ENCODE data around the gene ST6GAL1.

Gene ST6GAL1

DNA sequence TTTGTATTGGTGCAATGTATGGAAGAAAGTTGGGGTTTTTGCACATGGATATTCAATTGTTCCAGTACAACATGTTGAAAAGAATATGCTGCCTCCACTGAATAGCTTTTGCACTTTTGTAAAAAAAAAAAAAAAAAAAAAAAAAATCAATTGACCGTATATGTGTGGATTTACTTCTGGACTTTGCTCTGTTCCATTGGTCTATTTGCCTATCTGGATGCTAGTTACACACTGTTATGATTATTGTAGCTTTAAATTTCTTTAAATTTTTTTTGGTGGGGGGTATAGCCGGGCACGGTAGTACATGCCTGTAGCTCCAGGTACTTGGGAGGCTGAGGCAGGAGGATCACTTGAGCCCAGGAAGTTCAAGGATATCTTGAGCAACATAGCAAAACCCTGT is 156.5 kb downstream of the ST6GAL1 start:
- H3K9ac ChIP-seq (ENCODE audit: low read depth, low read length), result no peak overlapping the region
- H3K27ac ChIP-seq (ENCODE audit: low read depth, low read length), result no peak overlapping the region
- H3K36me3 ChIP-seq (ENCODE audit: insufficient read depth, low read length), result no peaks in the 10 kb centered on the region
- WGBS, result 95% methylated on average over 3 of the region's 3 CpGs
- no peaks in the 10 kb centered on the region for H3K27me3 ChIP-seq (ENCODE audit: insufficient read depth, low read length)
- peaks cover 22% of the 10 kb centered on the region; the same call in 1 of the 2 replicates for H3K9me3 ChIP-seq (ENCODE audit: insufficient read depth, low read depth, low read length)
- no peak overlapping the region for H3K4me3 ChIP-seq (ENCODE audit: low read length)
- peaks cover 9% of the 10 kb centered on the region for H3K4me1 ChIP-seq (ENCODE audit: insufficient read depth, low read length)

GRCh38 chr3:187088701-187089100 is 158.4 kb downstream of the ST6GAL1 start:
- H3K4me3 ChIP-seq (ENCODE audit: low read length), result no peak overlapping the region
- H3K9me3 ChIP-seq (ENCODE audit: insufficient read depth, low read depth, low read length), result peaks cover 22% of the 10 kb centered on the region; the same call in 1 of the 2 replicates
- no peaks in the 10 kb centered on the region for H3K36me3 ChIP-seq (ENCODE audit: insufficient read depth, low read length)
- H3K9ac ChIP-seq (ENCODE audit: low read depth, low read length), result no peak overlapping the region
- no peak overlapping the region for H3K27ac ChIP-seq (ENCODE audit: low read depth, low read length)
- no peaks in the 10 kb centered on the region for H3K27me3 ChIP-seq (ENCODE audit: insufficient read depth, low read length)
- peaks cover 9% of the 10 kb centered on the region for H3K4me1 ChIP-seq (ENCODE audit: insufficient read depth, low read length)
- WGBS, result 88% methylated on average over 1 of the region's 1 CpG

DNA sequence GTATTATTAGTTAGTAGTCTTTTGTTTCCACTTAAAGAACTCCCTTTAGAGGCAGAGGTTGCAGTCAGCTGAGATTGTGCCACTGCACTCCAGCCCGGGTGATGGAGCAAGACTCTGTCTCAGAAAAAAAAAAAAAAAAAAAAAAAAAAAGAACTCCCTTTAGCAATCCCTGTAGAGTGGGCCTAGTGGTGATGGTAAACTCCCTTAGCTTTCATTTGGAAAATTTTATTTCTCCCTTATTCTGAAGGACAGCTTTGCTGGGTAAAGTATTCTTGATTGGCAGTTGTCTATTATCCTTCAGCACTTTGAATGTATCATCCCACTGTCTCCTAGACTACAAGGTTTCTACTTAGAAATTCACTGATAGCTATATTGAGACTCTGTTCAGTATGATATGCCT is 163.0 kb downstream of the ST6GAL1 start:
- Histone ChIP-seq H3K4me3 (ENCODE audit: low read length) (no peak overlapping the region), H3K4me1 (ENCODE audit: insufficient read depth, low read length) (no peaks in the 10 kb centered on the region), H3K9ac (ENCODE audit: low read depth, low read length) (no peak overlapping the region), H3K27ac (ENCODE audit: low read depth, low read length) (no peak overlapping the region), H3K36me3 (ENCODE audit: insufficient read depth, low read length) (no peaks in the 10 kb centered on the region), H3K27me3 (ENCODE audit: insufficient read depth, low read length) (no peaks in the 10 kb centered on the region), H3K9me3 (ENCODE audit: insufficient read depth, low read depth, low read length) (0 out of 2 replicates have a peak, but pooled peaks cover 3% of the 10 kb centered on the region)
- WGBS, result no CpG with 5 or more reads among the region's 1 CpG

DNA sequence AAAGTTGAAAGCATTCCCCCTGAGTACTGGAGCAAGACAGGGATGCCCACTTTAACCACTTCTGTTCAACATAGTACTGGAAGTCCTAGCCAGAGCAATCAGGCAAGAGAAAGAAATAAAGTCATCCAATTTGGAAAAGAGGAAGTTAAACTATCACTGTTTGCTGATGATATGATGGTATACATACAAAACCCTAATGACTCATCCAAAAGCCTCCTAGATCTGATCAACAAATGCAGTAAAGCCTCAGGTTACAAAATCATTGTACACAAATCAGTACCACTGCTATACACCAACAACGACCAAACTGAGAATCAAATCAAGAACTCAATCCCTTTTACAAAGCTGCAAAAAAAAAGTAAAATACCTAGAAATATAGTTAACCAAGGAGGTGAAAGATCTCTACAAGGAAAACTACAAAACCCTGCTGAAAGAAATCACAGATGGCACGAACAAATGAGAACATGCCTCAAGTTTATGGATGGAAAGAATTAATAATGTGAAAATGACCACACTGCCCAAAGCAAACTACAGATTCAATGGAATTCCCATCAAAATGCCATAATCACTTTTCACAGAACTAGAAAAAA is 168.7 kb downstream of the ST6GAL1 start:
- Histone ChIP-seq H3K9ac (ENCODE audit: low read depth, low read length) (no peak overlapping the region), H3K9me3 (ENCODE audit: insufficient read depth, low read depth, low read length) (no peaks in the 10 kb centered on the region), H3K36me3 (ENCODE audit: insufficient read depth, low read length) (no peaks in the 10 kb centered on the region), H3K4me1 (ENCODE audit: insufficient read depth, low read length) (no peaks in the 10 kb centered on the region), H3K4me3 (ENCODE audit: low read length) (no peak overlapping the region), H3K27me3 (ENCODE audit: insufficient read depth, low read length) (no peaks in the 10 kb centered on the region), H3K27ac (ENCODE audit: low read depth, low read length) (no peak overlapping the region)
- WGBS, result 100% methylated on average over 1 of the region's 2 CpGs

GRCh38 chr3:187101184-187102072 is 171.1 kb downstream of the ST6GAL1 start:
- Histone ChIP-seq H3K27me3 (ENCODE audit: insufficient read depth, low read length) (no peaks in the 10 kb centered on the region), H3K36me3 (ENCODE audit: insufficient read depth, low read length) (no peaks in the 10 kb centered on the region), H3K4me1 (ENCODE audit: insufficient read depth, low read length) (peaks cover 4% of the 10 kb centered on the region; the same call in 1 of the 2 replicates), H3K27ac (ENCODE audit: low read depth, low read length) (no peak overlapping the region), H3K9ac (ENCODE audit: low read depth, low read length) (no peak overlapping the region), H3K9me3 (ENCODE audit: insufficient read depth, low read depth, low read length) (no peaks in the 10 kb centered on the region), H3K4me3 (ENCODE audit: low read length) (no peak overlapping the region)
- WGBS, result 83% methylated on average over 9 of the region's 9 CpGs

DNA sequence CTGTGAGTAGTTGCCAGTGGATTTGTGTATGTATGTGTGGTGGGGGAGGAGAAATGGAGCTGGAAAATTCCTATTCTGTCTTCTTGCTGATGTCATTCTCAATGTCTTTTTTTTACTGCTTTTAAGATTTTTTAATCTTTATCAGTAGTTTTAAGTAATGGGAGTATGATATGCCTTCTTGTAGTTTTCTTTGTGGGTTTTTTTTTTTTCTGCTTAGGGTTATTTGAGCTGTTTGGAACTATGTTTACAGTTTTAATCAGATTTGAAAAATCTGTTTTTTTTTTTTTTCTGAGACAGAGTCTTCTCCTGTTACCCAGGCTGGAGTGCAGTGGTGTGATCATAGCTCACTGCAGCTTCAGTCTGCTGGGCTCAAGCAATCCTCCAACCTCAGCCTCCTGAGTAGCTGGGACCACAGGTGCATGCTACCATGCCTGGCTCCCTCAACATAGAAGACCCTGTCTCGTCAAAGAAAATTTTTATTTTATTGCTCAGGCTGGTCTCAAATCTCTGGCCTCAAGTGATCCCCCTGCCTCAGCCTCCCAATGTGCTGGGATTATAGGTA is 171.8 kb downstream of the ST6GAL1 start:
- H3K27ac ChIP-seq (ENCODE audit: low read depth, low read length), result no peak overlapping the region
- no peaks in the 10 kb centered on the region for H3K9me3 ChIP-seq (ENCODE audit: insufficient read depth, low read depth, low read length)
- peaks cover 4% of the 10 kb centered on the region; the same call in 1 of the 2 replicates for H3K4me1 ChIP-seq (ENCODE audit: insufficient read depth, low read length)
- no peaks in the 10 kb centered on the region for H3K36me3 ChIP-seq (ENCODE audit: insufficient read depth, low read length)
- no peaks in the 10 kb centered on the region for H3K27me3 ChIP-seq (ENCODE audit: insufficient read depth, low read length)
- WGBS, result 69% methylated on average over 1 of the region's 1 CpG
- no peak overlapping the region for H3K9ac ChIP-seq (ENCODE audit: low read depth, low read length)
- H3K4me3 ChIP-seq (ENCODE audit: low read length), result no peak overlapping the region

DNA sequence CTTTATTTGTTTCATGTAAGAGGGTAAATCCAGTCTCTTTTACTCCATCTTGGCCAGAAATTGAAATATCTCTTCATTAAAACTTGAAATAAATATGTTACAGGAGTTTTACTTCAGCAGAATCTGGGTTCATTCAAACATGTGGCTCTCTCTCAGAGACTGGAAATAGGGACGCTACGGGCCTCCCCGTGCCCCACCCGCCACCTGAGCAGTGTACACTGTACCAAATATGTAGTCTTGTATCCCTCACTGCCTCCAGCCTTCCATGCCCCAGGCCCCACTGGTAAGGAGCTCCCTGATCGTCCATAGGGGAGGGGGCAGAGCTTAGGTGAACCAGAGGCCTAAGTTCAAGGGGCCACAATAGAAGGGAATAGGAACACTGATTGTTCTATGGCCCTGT is 172.9 kb downstream of the ST6GAL1 start:
- H3K4me3 ChIP-seq (ENCODE audit: low read length), result no peak overlapping the region
- 94% methylated on average over 5 of the region's 5 CpGs for WGBS

GRCh38 chr3:187104342-187104741 is 174.0 kb downstream of the ST6GAL1 start:
- 94% methylated on average over 7 of the region's 7 CpGs for WGBS
- no peaks in the 10 kb centered on the region for H3K9me3 ChIP-seq (ENCODE audit: insufficient read depth, low read depth, low read length)
- H3K27ac ChIP-seq (ENCODE audit: low read depth, low read length), result no peak overlapping the region
- H3K4me3 ChIP-seq (ENCODE audit: low read length), result no peak overlapping the region
- H3K27me3 ChIP-seq (ENCODE audit: insufficient read depth, low read length), result no peaks in the 10 kb centered on the region
- peaks cover 4% of the 10 kb centered on the region; the same call in 1 of the 2 replicates for H3K4me1 ChIP-seq (ENCODE audit: insufficient read depth, low read length)
- no peak overlapping the region for H3K9ac ChIP-seq (ENCODE audit: low read depth, low read length)
- no peaks in the 10 kb centered on the region for H3K36me3 ChIP-seq (ENCODE audit: insufficient read depth, low read length)

More for the DNA sequence above, 172.9 kb downstream of the ST6GAL1 start:
- no peaks in the 10 kb centered on the region for H3K9me3 ChIP-seq (ENCODE audit: insufficient read depth, low read depth, low read length)
- H3K36me3 ChIP-seq (ENCODE audit: insufficient read depth, low read length), result no peaks in the 10 kb centered on the region
- no peak overlapping the region for H3K9ac ChIP-seq (ENCODE audit: low read depth, low read length)
- H3K4me1 ChIP-seq (ENCODE audit: insufficient read depth, low read length), result peaks cover 4% of the 10 kb centered on the region; the same call in 1 of the 2 replicates
- no peak overlapping the region for H3K27ac ChIP-seq (ENCODE audit: low read depth, low read length)
- no peaks in the 10 kb centered on the region for H3K27me3 ChIP-seq (ENCODE audit: insufficient read depth, low read length)

DNA sequence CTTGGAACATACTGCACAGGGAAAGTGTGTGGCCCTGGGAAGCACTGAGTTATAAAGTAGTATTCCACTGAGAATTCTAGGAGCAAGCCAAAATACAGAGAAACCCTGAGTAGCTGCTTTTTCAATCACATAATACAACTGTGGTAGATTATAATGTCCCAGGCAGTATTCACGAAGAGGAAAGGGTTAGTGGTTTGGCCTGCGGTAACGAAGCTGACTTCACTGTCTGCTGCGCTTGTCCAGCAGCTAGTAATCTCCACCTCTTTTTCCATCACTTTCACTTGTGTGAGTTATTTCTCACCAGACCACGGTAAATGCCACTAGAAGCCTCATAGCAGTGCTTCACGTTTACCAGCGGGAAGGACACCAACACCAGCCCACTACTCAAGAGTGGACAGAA is 174.6 kb downstream of the ST6GAL1 start:
- H3K9ac ChIP-seq (ENCODE audit: low read depth, low read length), result no peak overlapping the region
- H3K4me1 ChIP-seq (ENCODE audit: insufficient read depth, low read length), result peaks cover 4% of the 10 kb centered on the region; the same call in 1 of the 2 replicates
- no peak overlapping the region for H3K4me3 ChIP-seq (ENCODE audit: low read length)
- H3K27ac ChIP-seq (ENCODE audit: low read depth, low read length), result no peak overlapping the region
- H3K27me3 ChIP-seq (ENCODE audit: insufficient read depth, low read length), result no peaks in the 10 kb centered on the region
- H3K9me3 ChIP-seq (ENCODE audit: insufficient read depth, low read depth, low read length), result no peaks in the 10 kb centered on the region
- no peaks in the 10 kb centered on the region for H3K36me3 ChIP-seq (ENCODE audit: insufficient read depth, low read length)
- WGBS, result 90% methylated on average over 7 of the region's 7 CpGs

GRCh38 chr3:187105700-187106099 is 175.4 kb downstream of the ST6GAL1 start:
- H3K27me3 ChIP-seq (ENCODE audit: insufficient read depth, low read length), result no peaks in the 10 kb centered on the region

GRCh38 chr3:187107989-187108388 is 177.7 kb downstream of the ST6GAL1 start:
- H3K27me3 ChIP-seq (ENCODE audit: insufficient read depth, low read length), result no peaks in the 10 kb centered on the region
- peaks cover 4% of the 10 kb centered on the region; the same call in 1 of the 2 replicates for H3K4me1 ChIP-seq (ENCODE audit: insufficient read depth, low read length)
- H3K9me3 ChIP-seq (ENCODE audit: insufficient read depth, low read depth, low read length), result no peaks in the 10 kb centered on the region
- H3K4me3 ChIP-seq (ENCODE audit: low read length), result no peak overlapping the region
- 93% methylated on average over 3 of the region's 3 CpGs for WGBS
- no peak overlapping the region for H3K27ac ChIP-seq (ENCODE audit: low read depth, low read length)
- H3K36me3 ChIP-seq (ENCODE audit: insufficient read depth, low read length), result no peaks in the 10 kb centered on the region
- no peak overlapping the region for H3K9ac ChIP-seq (ENCODE audit: low read depth, low read length)

More at GRCh38 chr3:187105700-187106099, 175.4 kb downstream of the ST6GAL1 start:
- Histone ChIP-seq H3K9me3 (ENCODE audit: insufficient read depth, low read depth, low read length) (no peaks in the 10 kb centered on the region), H3K4me3 (ENCODE audit: low read length) (no peak overlapping the region), H3K9ac (ENCODE audit: low read depth, low read length) (no peak overlapping the region), H3K4me1 (ENCODE audit: insufficient read depth, low read length) (peaks cover 4% of the 10 kb centered on the region; the same call in 1 of the 2 replicates), H3K27ac (ENCODE audit: low read depth, low read length) (no peak overlapping the region), H3K36me3 (ENCODE audit: insufficient read depth, low read length) (no peaks in the 10 kb centered on the region)
- WGBS, result 87% methylated on average over 3 of the region's 3 CpGs

Measured in HUES64 (cell line).